Activated CD8-positive, alpha-beta memory T cell treated with anti-CD3 and anti-CD28 coated beads, Interleukin-2, amount 50 U/mL, for 1 hour (primary cell): ENCODE measurements around the gene NUDT14.

Experiments used
- DNase-seq: peaks from one replicate; pipeline ENCODE4 v3.0.0-alpha.2; 2020; ENCODE audit errors: extremely low read depth

Gene NUDT14

DNA sequence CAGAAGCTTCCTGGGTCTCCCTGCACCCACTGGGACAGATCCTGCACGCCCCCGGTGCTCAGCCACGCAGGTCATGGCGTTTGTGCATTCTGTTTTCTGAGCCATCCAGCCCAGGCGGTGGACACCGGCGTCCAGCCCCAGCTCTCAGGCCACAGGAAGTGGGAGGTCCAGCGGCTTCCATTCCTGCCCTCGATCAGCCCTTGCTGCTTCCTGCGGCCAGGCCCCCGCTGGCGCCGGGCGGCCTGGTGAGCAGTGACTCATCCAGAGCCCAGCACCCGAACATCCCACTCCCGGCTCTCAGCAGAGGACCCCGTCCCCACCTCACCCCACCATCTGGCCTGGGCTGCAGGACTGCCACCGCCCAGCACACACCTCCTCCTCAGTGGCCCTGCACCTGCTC is 18.0 kb upstream of the NUDT14 start:
- no peak for DNase-seq

DNA sequence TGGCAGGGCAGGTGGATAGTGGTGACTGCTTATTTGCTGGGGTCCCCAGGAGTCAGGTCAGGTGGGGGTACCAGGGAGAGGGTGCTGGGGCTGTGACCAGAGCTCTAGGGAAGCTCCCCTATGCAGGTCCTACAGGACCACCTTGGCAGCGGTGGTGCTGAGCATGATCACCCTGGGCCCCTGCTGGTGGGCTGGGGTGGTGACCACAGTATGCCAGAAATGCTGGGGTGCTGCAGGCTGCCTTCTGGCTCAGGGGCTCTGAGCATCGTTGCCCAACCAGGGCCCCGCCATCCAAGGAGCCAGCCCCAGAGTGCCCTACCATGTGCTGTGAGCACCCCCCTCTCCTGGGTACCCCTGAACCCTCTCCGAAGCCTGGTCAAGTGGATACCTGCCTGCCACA is 17.5 kb upstream of the NUDT14 start:
- no peak for DNase-seq

DNA sequence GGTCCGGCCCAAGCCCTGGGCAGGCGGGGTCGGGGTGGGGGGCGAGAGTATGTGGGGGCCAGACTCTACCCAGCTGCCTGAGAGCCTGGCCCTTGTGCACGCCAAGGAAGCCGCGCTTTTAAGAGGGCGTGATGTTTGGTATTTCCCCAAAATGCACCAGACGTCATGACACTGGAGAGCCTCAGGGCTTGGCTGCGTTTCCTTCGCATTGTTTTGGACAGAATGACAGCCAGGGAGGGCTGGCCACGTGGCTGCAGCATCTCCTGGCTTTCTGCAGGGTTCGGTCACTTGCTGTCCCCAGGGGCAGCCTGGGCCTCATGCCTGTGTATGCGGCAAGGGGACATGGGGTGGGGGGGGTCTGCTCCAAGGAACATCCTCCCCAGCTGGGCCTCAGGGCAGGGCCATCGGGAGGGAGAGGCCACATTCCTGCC is 16.1 kb upstream of the NUDT14 start:
- no peak for DNase-seq

DNA sequence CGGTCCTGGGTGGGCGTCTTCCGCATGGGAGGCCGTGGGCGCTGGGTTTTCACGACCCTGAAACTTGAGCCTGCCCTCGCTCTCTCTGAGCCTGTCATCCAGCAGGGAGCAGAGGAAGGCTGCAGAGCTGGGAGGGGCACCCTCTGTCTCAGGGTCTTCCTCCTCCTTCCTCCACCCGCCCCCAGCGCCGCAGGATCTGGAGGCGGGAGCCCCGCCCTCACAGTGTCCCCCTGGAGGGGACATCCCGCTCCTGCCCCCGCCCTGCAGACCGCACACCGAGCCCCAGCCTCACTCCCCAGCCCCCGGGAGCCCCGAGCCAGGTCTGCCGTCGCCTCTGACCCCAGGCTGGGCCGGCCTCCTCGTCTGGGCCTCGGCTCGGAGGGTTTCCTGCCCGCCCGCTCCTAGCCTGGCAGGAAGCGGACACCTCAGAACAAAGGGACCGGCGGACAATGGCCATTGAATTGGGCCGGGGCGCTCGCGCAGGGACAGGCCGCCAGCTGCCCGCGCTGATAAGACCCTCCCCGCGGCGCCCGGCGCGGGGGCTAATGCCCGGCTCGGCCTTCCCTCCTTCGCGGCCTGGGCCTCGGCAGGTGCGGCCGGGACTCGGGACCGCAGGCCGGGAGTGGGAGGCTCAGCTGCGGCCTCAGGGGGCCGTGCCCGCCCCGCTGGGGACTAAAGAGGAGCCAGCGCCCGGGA is 15.3 kb upstream of the NUDT14 start:
- DNase-seq = no peak

DNA sequence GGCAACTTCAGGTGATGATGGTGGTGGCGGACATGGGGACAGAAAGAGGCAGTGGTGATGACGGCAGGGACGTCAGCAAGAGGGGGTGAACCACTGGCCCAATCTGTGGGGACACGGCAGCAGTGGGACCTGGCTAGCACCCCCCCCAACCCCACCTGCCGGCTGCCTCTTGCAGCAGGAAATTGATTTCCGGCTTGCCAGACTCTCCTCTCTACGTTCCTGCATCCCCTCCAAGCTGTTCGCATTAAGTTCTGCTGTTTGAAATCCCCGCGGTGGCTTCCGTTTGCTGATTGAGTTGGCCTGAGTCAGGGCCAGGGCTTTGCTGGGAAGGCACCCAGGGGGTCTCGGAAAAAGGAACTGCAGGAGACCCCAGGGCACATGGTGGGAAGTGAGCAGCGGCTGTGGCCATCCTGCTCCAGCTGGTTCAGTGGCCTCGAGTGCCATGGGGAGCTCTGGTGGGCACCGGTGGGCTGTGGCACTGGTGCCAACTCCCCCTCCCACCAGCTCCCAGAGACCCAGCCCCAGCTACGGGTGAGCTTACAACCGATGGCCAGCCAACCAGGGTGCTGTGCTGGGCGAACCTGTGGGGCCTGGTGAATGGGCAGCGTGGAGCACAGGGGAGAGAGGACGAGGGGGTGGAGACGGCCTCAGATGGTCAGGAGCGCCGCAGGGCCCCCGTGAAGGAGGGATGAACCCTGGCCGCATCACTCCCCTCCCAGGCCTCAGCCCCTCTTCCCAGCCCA is 14.6 kb upstream of the NUDT14 start:
- DNase-seq = no peak

DNA sequence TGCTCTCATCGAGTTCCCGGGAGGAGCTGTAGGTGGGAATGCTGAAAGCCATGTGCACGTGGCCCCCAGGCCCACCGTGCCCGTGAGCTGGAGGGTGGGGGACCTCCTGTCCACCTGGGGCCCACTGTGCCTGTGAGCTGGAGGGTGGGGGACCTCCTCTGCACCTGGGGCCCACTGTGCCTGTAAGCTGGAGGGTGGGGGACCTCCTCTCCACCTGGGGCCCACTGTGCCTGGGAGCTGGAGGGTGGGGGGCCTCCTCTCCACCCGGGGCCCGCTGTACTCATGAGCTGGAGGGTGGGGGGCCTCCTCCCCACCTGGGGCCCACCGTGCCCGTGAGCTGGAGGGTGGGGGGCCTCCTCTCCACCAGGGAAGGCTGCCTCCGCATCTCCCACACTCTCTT is 13.9 kb upstream of the NUDT14 start:
- no peak for DNase-seq

DNA sequence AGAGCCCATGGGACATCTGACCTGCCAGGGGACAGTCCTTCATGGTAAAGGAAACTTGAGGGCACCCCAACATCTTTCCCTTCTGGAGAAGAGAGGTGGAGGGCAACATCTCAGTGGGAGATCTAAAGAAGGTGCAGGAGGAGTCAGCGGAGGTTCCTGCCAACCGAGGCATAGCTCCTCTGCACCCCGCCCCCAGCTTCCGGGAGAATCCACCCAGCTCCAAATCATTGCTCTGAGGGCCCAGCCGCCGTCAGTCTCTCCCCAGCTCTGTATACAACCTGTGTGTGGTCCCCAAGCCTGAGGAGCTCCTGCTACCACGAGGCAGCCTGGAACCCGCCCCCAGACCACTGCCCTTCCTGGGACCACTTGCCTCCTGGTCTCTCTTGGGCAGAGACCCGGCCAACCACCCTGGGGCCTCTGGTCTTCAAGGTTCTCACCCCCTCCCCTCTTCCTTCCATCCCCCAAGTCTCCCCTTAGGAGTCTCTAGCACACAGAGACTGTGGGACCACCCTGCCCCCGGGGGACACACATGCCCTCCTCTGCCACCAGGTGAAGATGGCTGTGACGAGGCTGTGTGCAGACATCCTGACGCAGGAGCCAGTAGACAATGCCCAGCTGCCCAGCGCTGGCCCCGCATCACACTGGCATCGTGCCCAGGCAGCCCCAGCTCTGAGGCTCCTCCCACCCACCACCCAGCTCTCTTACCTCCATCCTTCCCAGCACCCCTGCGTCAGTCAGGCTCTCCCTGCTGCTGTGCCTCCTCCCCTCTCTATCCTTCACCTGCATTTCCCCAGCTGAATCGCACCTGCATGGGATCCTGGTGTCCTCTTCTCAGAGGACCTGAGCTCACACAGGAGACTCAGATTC is 13.0 kb upstream of the NUDT14 start:
- no peak for DNase-seq

DNA sequence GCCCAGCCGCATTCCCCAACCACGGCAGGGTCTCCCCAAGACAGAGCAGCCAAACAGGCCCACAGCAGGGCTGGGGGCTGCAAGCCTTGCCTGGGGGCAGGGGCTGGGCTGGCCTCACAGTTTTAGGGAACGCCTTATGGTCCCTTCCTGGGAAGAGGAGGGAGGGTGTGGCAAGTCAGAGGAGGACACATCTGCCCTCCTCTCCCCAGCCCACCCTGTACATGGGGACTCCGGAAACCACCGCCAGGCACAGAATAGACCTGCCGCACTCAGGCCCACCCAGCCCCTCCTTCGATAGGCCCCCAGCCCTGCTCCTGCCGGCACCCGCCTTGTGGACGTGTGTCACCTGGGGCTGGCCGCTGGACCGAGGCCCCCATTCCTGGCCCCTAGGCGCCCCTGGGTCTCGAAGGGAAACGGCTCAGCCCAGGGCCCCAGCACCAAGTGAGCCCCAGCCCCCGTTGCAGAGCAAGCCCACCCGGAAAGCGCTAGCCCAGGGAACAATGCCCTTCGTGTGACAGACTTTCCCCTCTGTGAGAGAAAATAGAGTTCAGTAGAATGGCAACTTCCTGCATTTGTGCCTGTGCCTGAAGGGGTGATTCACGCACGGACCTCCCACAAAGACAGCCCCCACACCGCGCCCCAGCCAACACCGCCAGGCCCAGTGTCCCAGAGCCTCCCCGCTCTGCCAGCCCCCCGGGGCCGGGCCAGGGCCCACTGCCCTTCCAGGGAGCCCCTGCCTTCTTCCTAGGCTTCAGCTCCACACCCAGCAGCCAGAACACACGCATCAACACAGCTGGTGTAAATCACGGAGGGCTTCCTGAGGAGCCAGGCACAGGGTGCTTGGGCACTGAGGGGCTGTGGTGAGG is 12.0 kb upstream of the NUDT14 start:
- DNase-seq = no peak

DNA sequence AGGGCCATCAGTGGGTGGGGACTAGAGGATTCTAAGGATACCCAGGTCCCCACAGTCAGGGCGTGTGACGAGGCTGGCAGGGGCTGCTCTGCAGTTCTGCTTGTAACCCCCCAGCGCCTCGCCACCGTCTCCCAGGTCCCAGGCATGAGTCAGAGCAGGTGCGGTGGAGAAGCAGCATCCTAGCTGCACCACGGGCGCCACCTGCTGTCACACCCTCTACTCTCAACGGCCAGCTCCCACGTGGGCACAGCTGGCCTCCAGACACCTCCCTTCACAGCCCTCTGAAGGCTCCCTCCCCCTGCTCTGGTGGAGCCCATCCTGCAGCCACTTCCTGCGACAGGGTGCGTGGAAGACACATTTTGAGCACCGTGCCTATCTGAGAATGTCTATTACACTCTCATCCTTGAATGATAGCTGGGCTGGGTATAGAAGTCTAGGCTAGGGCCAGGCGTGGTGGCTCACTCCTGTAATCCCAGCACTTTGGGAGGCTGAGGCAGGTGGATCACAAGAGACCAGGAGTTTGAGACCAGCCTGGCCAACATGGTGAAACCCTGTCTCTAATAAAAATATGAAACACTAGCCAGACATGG is 6.9 kb upstream of the NUDT14 start:
- DNase-seq = no peak

DNA sequence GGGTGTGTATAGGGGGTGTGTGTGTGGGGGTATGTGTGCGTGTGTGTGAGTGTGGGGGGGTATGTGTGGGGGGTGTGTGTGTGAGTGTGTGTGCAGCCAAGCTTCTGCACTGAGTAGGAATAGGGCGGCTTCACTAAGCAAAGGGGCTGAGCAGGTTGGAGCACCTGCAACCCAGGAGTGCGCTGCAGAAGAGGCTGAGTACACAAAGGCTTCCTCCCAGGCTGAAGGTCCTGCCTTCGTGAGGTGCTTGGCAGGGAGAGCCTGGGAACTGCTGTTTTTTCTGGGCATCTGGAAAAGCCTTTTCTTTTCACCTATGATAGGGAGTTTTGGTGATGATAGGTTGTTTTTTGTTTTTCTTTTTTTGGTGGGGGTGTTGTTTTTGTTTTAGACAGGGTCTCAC is 6.0 kb upstream of the NUDT14 start:
- no peak for DNase-seq

DNA sequence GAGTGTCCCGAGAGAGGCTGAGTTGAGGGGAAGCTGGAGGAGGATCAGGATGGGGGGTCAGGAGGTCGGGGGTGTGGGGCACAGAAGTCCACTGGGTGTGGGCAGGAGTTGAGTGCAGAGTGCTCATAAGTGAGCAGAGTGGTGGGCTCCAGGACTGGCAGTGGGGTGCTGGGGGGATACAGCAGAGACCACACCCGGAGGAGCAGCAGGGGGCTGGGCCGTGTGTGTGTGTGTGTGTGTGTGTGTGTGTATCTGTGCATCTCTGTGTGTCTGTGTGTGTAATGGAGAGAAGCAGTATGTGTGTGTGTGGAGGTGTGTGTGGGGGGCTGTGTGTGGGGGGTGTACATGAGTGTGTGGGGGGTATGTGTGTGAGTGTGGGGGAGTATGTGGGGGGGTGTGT is 4.9 kb upstream of the NUDT14 start:
- no peak for DNase-seq

DNA sequence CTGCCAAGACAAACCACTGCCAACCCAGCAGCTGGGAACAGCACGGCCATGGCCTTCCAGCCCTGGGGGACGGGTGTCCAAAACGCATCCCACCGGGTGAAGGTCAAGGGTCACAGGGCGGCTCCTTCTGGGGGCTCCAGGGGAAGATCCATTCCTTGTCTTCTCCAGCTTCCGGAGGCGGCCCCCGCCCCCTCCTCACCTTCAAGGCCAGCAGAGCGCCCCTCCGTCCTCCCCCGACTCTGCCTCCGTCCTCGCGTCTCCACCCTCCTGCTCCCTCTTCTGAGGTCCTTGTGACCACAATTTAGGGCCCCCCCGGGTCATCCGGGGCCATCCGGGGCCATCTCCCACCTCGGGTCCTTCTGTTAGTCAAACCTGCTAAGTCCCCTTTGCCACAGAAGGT is 3.9 kb upstream of the NUDT14 start:
- DNase-seq = no peak

DNA sequence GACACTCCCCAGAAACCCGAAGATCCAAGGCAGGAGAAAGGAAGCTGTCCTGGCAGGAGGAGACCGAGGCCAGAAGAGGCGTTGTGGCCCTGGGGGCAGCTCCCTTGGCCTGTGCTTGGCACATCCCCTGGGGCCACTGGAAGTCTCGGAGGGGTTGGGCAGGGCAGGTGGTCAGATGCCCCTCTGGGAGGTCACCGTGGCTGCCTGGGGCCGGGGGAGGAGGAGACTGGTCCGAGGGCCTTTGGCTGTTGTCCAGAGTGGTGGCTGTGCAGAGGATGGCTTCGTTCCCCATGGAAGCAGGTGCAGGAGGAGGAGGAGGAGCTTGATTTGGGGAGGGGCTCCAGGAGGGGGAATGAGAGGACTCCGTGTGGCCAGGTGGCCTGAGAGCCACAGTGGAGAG is 3.3 kb upstream of the NUDT14 start:
- DNase-seq = no peak

DNA sequence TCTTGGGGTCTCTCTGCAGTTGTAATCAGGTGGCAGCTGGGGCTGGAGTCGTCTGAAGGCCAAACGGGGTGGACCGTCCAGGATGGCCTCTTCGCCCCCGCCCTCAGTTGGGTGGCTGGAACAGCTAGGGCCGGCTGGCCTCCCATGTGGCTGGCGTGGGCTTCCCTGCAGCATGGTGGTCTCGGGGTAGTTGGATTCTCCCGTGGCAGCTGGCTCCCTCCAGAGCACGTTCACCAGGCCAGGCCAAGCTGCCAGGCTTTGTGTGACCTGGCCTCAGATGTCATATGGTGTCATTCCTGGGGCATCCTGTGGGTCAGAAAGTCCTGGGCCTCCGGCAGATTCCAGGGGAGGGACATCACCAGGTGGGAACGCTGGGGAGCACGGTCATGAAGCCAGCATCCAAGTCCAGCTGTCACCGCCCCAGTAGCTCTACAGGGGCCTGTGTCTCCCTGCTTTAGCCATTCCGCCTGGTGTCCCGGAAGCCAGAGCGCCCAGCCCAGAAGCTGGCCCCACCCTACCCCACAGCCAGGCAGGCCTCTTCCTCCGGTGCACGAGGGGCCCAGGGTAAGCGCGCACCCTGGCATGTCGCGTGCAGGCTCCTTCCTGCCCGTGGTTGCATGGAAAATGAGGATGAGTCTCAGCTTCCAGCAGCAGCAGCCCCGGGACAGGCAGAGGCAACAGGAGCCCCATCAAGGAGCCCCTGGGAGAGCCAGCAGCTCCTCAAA is 1.3 kb upstream of the NUDT14 start:
- DNase-seq = no peak

DNA sequence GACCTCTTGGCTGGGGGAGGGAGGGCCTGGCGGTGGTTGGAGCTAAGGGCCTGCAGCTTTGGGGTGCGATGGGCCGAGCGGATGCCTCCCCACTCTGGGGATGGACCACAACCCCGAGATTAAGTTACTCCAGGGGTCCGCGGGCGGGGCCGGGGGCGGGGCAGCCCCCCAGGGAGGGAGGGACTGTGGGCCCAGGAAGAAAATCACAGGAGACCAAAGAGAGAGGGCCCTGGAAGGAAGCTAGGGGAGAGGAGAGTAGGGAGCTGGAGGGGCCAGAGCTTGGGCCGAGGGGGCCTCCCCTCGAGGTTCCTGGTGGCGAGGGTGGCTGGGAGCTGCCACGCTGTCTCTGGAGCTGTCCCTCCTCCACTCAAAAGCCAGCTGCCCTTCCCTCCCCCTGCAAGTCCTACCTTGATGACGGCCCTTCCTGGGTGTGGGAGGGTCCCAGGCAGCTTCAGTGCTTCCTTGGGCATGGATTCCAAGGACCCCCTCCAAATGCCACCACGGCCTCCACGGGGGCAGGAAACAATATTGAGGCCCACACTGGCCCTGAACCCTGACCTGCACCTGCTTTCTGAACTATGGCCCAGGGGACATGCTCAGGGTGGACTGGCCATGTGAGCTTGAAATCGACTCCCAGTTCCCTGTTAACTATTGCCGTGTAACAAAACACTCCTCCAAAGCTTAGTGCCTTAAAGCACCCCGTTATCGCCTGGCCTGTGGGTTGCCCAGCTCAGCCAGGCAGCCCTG is 610 bp upstream of the NUDT14 start:
- no peak for DNase-seq

DNA sequence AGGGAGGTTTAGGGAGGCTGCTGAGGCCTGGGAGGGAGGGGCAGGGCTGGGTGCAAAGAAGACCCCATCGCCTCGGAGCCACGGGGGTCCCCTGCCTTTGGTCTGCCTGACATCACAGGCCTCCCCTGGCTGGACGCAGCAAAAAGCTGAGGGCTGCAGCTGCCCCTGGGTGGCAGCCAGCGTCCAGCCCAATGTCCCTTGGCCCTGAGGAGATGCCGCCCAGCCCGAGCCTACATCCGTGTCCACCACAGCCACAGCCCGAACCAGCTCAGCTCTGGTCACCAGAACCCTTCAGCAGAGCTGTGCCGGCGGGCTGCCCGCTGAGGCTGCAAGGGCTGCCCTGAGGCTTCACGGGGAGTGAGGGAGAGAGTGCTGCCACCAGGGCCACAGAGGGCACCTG is 1.9 kb downstream of the NUDT14 start:
- DNase-seq = no peak

DNA sequence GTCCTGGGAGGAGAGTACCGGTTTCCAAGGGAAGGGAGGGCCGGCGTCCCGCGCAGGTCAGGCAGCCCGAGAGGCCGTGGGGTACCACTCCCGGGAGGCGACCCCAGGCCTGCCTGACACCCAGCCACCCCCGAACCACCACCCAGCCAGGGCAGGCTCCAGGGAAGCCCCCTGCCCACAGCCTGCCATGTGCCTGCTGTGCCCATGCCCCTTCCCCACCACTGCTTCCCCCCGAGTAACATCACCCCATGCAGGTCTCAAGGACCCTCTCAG is 2.3 kb downstream of the NUDT14 start:
- no peak for DNase-seq

DNA sequence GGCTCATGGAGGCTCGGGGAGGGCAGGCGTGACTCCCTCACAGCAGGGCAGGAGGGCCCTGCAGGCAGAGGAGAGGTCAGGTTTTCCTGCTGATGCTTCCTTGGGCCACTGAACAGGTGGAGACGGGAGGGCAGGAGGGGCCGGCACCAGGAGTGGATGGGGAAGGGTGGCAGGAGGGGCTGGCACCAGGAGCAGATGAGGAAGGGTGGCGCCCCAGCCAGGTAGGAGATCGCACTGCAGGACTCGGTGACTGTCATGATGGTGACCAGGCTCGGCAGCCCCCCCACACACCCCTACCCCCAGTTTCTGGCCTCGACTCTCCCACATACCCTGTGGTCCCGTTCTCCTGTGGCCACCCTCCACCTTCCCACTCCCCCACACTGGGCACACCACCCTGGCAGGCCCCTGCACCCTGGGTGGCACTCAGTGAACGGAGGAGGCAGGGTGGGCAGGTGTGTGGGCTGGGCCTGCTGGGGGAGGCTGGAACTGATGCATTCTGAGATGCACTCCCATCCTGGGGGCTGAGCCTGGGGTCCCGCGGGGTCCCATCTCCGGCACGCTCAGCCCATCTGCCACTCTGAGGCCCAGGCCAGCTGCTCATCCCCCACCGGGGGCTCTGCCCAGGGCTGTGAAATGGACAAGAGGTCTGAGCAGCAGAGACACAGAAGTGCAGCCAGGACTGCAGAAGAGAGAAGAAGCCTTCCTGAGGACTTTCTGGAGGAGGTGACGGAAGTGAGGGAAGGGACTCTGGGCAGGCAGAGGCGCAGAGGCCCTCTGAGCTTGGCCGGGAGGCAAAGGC is 2.8 kb downstream of the NUDT14 start:
- no peak for DNase-seq

DNA sequence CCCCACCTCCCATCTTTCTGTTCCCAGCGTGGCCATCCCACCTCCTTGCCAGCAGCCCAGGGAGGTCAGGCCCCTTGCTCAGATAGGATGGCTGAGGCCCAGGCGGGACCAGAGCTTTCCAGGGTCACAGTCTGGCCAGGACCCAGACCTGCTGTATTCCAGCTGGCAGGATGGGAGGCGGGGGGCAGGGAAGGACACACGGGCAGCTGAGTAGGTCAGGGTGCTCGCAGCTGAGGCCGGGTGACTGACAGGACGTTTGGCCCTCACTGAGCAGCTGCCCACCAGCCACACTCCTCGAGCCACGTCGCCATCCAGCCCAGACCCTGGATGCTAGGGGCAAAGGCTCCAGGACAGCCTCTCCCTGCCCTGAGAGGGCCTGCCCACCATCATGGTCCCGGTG is 4.0 kb downstream of the NUDT14 start:
- no peak for DNase-seq
